22Rv1 (cell line): ENCODE measurements around the gene PCBP2.
A peak's percentile ranks its signal among the peaks of the same experiment; 100 is the strongest.

ENCODE experiments used
- CTCF ChIP-seq: fragments of 450-650 bp; IDR thresholded peaks from 2 replicates; pipeline ENCODE4 v1.5.1; 2017; ENCODE audit warnings: mild to moderate bottlenecking
- ZFX ChIP-seq: fragments of 450-650 bp; IDR thresholded peaks from 2 replicates; pipeline ENCODE4 v1.6.1; 2017; ENCODE audit warnings: antibody characterized with exemption, borderline replicate concordance

GRCh38 chr12:53452159-53453077, 516 bp downstream of the PCBP2 start:
- TF ChIP-seq CTCF (peak; percentile 86), ZFX (peak; percentile 99)
